Kidney epithelial cell (primary cell): Measurements from ENCODE around the gene ATG16L2. TPM values are rescaled to one million over a fixed set of nuclear protein-coding genes. Genes with fewer than 3 reads are reported as not detected.

Experiments
- DNase-seq: peaks from one replicate; pipeline ENCODE4 v3.0.0-alpha.2; 2010; ENCODE audit warnings: low read depth
- H3K27me3 ChIP-seq: 2 replicates; pipeline ENCODE4 v1.6.0; 2011; ENCODE audit warnings: low read length; ENCODE audit not compliant: control insufficient read depth, insufficient read depth
- H3K36me3 ChIP-seq: 2 replicates; pipeline ENCODE4 v1.5.1; 2011; ENCODE audit warnings: low read length; ENCODE audit not compliant: control insufficient read depth, insufficient read depth
- H3K4me3 ChIP-seq: 2 replicates; pipeline ENCODE4 v1.5.1; 2011; ENCODE audit warnings: low read depth, mild to moderate bottlenecking, control low read depth, low read length
- CTCF ChIP-seq: IDR thresholded peaks from 2 replicates; pipeline ENCODE4 v1.5.1; 2011; ENCODE audit warnings: mild to moderate bottlenecking, moderate library complexity, low read length, control low read depth, inconsistent platforms; ENCODE audit not compliant: insufficient read depth, poor library complexity, severe bottlenecking
- total RNA-seq: library from RNA; depleted of rRNA; stranded (reverse); fragments of >200 nt; gene quantifications from 2 replicates; pipeline ENCODE4 v1.2.3, GENCODE V29; 2015

ATG16L2 gene
- total RNA-seq, 1 donor from 2014 or later, result 12.8 TPM

- no peak for TF ChIP-seq CTCF
- Histone ChIP-seq H3K27me3 (no peaks in the 10 kb centered on the region), H3K4me3 (no peak overlapping the region), H3K36me3 (no peaks in the 10 kb centered on the region)
- DNase-seq, result no peak
These were observed 50.8 kb downstream of the ATG16L2 start for GRCh38 chr11:72864702-72865655.

- Histone ChIP-seq H3K27me3 (no peaks in the 10 kb centered on the region), H3K4me3 (no peak overlapping the region), H3K36me3 (no peaks in the 10 kb centered on the region)
- TF ChIP-seq CTCF, result no peak
- no peak for DNase-seq
These were observed 53.8 kb downstream of the ATG16L2 start for GRCh38 chr11:72867970-72868369.

GRCh38 chr11:72869831-72870230, 55.6 kb downstream of the ATG16L2 start:
- H3K27me3 ChIP-seq, result no peaks in the 10 kb centered on the region
- no peak for DNase-seq
- no peak for TF ChIP-seq CTCF
- no peaks in the 10 kb centered on the region for H3K36me3 ChIP-seq
- no peak overlapping the region for H3K4me3 ChIP-seq

GRCh38 chr11:72871119-72871518, 56.9 kb downstream of the ATG16L2 start:
- Histone ChIP-seq H3K36me3 (no peaks in the 10 kb centered on the region), H3K4me3 (no peak overlapping the region), H3K27me3 (no peaks in the 10 kb centered on the region)
- TF ChIP-seq CTCF, result no peak
- no peak for DNase-seq

GRCh38 chr11:72872012-72872411, 57.8 kb downstream of the ATG16L2 start:
- H3K4me3 ChIP-seq, result no peak overlapping the region
- TF ChIP-seq CTCF, result no peak
- H3K27me3 ChIP-seq, result no peaks in the 10 kb centered on the region
- DNase-seq, result no peak
- H3K36me3 ChIP-seq, result no peaks in the 10 kb centered on the region
